GM12878 (cell line): ENCODE results near the gene CPNE9. TPM values are rescaled to one million over a fixed set of nuclear protein-coding genes. Genes with fewer than 3 reads are reported as not detected.

Source experiments
- ATAC-seq: fragments of 200-7000 bp; cut with Tn5 transposase; 3 replicates; pipeline ENCODE4 v1.9.1; 2020; ENCODE audit warnings: mild to moderate bottlenecking, moderate library complexity
- BruUV-seq: library from RNA; stranded (reverse); fragments of 400-500 nt; replicated peaks from 2 replicates; lab custom pipeline; 2021; lab: Mats Ljungman, UMichigan
- CTCF ChIA-PET: fragments of 300-600 bp; sonication (Branson Sonifier 250); formaldehyde crosslinking; extraction: SDS; loops from one replicate; lab custom pipeline; 2021; ENCODE audit warnings: inconsistent platforms; lab: Yijun Ruan, JAX
- POLR2A ChIA-PET: fragments of 350-600 bp; formaldehyde crosslinking; extraction: SDS; loops from one replicate; lab custom pipeline; 2021; ENCODE audit warnings: inconsistent platforms; lab: Charles Lee
- RAD21 ChIA-PET: fragments of 300-600 bp; sonication (Branson Sonifier 250); formaldehyde crosslinking; loops from one replicate; lab custom pipeline; 2023; ENCODE audit warnings: antibody characterized with exemption; ENCODE audit not compliant: unreplicated experiment; lab: Charles Lee
- SMC1A ChIA-PET: fragments of 300-600 bp; sonication (Branson Sonifier 250); formaldehyde crosslinking; loops from one replicate; lab custom pipeline; 2023; ENCODE audit not compliant: unreplicated experiment, uncharacterized antibody; lab: Charles Lee
- DNase-seq: peaks from one replicate; pipeline ENCODE4 v3.0.0-alpha.2; 2011; ENCODE audit warnings: low read depth, low spot score
- FAIRE-seq: peaks from 3 replicates; lab custom pipeline; 2011; peaks lifted over from hg19 to GRCh38; lab: Jason Lieb, UNC
- H2AFZ ChIP-seq: 2 replicates; pipeline ENCODE4 v1.6.0; 2011; ENCODE audit warnings: low read depth, low read length, control low read depth; ENCODE audit not compliant: control insufficient read depth
- H3K27ac ChIP-seq: 2 replicates; pipeline ENCODE4 v1.5.1; 2011; ENCODE audit warnings: control low read depth; ENCODE audit not compliant: control insufficient read depth, insufficient read depth
- H3K27me3 ChIP-seq, 2 experiments: replicated peaks in 1 of 2; 2 replicates each; pipeline versions ENCODE4 v1.6.0 to v1.6.1; 2011; ENCODE audit warnings: low read length in 1 of 2; ENCODE audit not compliant: control insufficient read depth in 2 of 2, insufficient read depth in 2 of 2
- H3K36me3 ChIP-seq, 2 experiments: 2 replicates each; pipeline ENCODE4 v1.5.1; 2011; ENCODE audit warnings: low read length in 1 of 2; ENCODE audit not compliant: control insufficient read depth in 2 of 2, insufficient read depth in 2 of 2
- H3K4me1 ChIP-seq: 2 replicates; pipeline ENCODE4 v1.6.1; 2011; ENCODE audit warnings: mild to moderate bottlenecking, low read length, moderate library complexity, mixed read lengths; ENCODE audit not compliant: control insufficient read depth, insufficient read depth
- H3K4me2 ChIP-seq: 2 replicates; pipeline ENCODE4 v1.6.0; 2011; ENCODE audit warnings: control low read depth; ENCODE audit not compliant: control insufficient read depth, insufficient read depth
- H3K4me3 ChIP-seq: fragments of 200-600 bp; sonication (generic); 2 replicates; pipeline ENCODE4 v1.5.1; 2016
- H3K79me2 ChIP-seq: 2 replicates; pipeline ENCODE4 v1.6.0; 2011; ENCODE audit warnings: low read length; ENCODE audit not compliant: control insufficient read depth, insufficient read depth
- H3K9ac ChIP-seq: 2 replicates; pipeline ENCODE4 v1.8.0; 2011; ENCODE audit warnings: low read length, control low read depth, mixed read lengths; ENCODE audit not compliant: control insufficient read depth, insufficient read depth
- H3K9me3 ChIP-seq: replicated peaks from 3 replicates; pipeline ENCODE4 v1.5.1; 2011; ENCODE audit warnings: mild to moderate bottlenecking, low read length; ENCODE audit not compliant: control insufficient read depth, insufficient read depth
- H4K20me1 ChIP-seq: 2 replicates; pipeline ENCODE4 v1.6.0; 2011; ENCODE audit not compliant: control insufficient read depth, insufficient read depth
- DPF2 ChIP-seq: fragments of 450-650 bp; IDR thresholded peaks from 2 replicates; pipeline ENCODE4 v1.6.1; 2017; ENCODE audit warnings: mild to moderate bottlenecking
- IKZF1 ChIP-seq: fragments of 450-650 bp; conservative IDR thresholded peaks from 2 replicates; pipeline ENCODE4 v1.6.1; 2017; ENCODE audit warnings: antibody characterized with exemption, mild to moderate bottlenecking
- KLF5 ChIP-seq: fragments of 450-650 bp; IDR thresholded peaks from 2 replicates; pipeline ENCODE4 v1.6.1; 2014; ENCODE audit warnings: mild to moderate bottlenecking; ENCODE audit not compliant: partially characterized antibody
- MEF2B ChIP-seq: fragments of 450-650 bp; IDR thresholded peaks from 2 replicates; pipeline ENCODE4 v1.6.1; 2018; ENCODE audit warnings: mild to moderate bottlenecking, moderate library complexity; ENCODE audit not compliant: partially characterized antibody, poor library complexity, severe bottlenecking
- NBN ChIP-seq: fragments of 450-650 bp; IDR thresholded peaks from 2 replicates; pipeline ENCODE4 v1.6.1; 2016
- NFXL1 ChIP-seq: fragments of 450-650 bp; IDR thresholded peaks from 2 replicates; pipeline ENCODE4 v1.6.1; 2017; ENCODE audit warnings: antibody characterized with exemption, mild to moderate bottlenecking, borderline replicate concordance
- NFYB ChIP-seq: IDR thresholded peaks from 2 replicates; pipeline ENCODE4 v1.6.1; 2011; ENCODE audit warnings: low read depth, mild to moderate bottlenecking, low read length, improper control_type of control experiment, moderate library complexity; ENCODE audit not compliant: insufficient read depth
- RAD51 ChIP-seq: fragments of 450-650 bp; IDR thresholded peaks from 2 replicates; pipeline ENCODE4 v1.6.1; 2016; ENCODE audit warnings: moderate library complexity, mild to moderate bottlenecking, inconsistent platforms
- RB1 ChIP-seq: fragments of 450-650 bp; formaldehyde crosslinking; IDR thresholded peaks from 2 replicates; pipeline ENCODE4 v1.6.1; 2017; ENCODE audit warnings: mild to moderate bottlenecking, borderline replicate concordance
- SREBF2 ChIP-seq: IDR thresholded peaks from 2 replicates; pipeline ENCODE4 v1.6.1; 2012; ENCODE audit warnings: mild to moderate bottlenecking, low read length
- STAT1 ChIP-seq: fragments of 450-650 bp; conservative IDR thresholded peaks from 2 replicates; pipeline ENCODE4 v1.6.1; 2014; ENCODE audit warnings: antibody characterized with exemption, mild to moderate bottlenecking
- TCF12 ChIP-seq: IDR thresholded peaks from 2 replicates; pipeline ENCODE4 v1.6.1; 2011; ENCODE audit warnings: low read depth, mild to moderate bottlenecking, low read length
- YY1 ChIP-seq: IDR thresholded peaks from 2 replicates; pipeline ENCODE4 v1.6.1; 2011; ENCODE audit warnings: low read depth, mild to moderate bottlenecking, low read length
- WGBS: methylation state at CpG from one replicate; pipeline ENCODE4 v1.1.6; 2016; ENCODE audit warnings: low lambda C conversion rate; ENCODE audit not compliant: insufficient replicate concordance, insufficient coverage; ENCODE audit errors: missing lambda C conversion rate; 5-methylcytosine and 5-hydroxymethylcytosine counted together
- in situ Hi-C: fragments of 300-500 bp; cut with MboI; formaldehyde crosslinking; loops from 9 replicates; pipeline ENCODE4 v1.14.3; 2018; ENCODE audit warnings: mixed read lengths
- intact Hi-C: fragments of 100-400 bp; cut with micrococcal nuclease; formaldehyde crosslinking; loops from one replicate; pipeline ENCODE4 v1.14.2; 2022; ENCODE audit not compliant: unreplicated experiment
- polyA plus RNA-seq, 11 experiments: library from polyadenylated mRNA; depleted of rRNA in 4 of 11; unstranded in 6 of 11; stranded (reverse) in 5 of 11; fragments of >200 nt; fragmentation: Nextera tagmentation in 4 of 11; fragmentation: Illumina TruSeq in 1 of 11; extraction: Ambion mirVana in 4 of 11; extraction: Trizol in 1 of 11; gene quantifications; 1 replicate in 1 of 11; 2 replicates in 10 of 11; pipeline versions ENCODE4 v1.2.1 to v1.2.3, GENCODE V29; 2011 to 2016; ENCODE audit warnings: inconsistent platforms in 2 of 11, missing spikeins in 2 of 11, low read depth in 1 of 11
- total RNA-seq, 4 experiments: library from RNA; depleted of rRNA in 3 of 4; stranded (reverse); fragments of >200 nt in 3 of 4; fragmentation: Illumina TruSeq in 1 of 4; extraction: Trizol in 1 of 4; gene quantifications; 2 replicates each; pipeline versions ENCODE4 v1.2.1 to v1.2.3, GENCODE V29; 2013 to 2021
- TF ChIP-seq, protein P1 (sequence below): fragments of 450-650 bp; IDR thresholded peaks from 2 replicates; pipeline ENCODE4 v1.6.1; 2017; ENCODE audit warnings: antibody characterized with exemption, mild to moderate bottlenecking, moderate library complexity
- TF ChIP-seq, protein P2 (sequence below): fragments of 450-650 bp; IDR thresholded peaks from 2 replicates; pipeline ENCODE4 v1.6.1; 2018; ENCODE audit warnings: mild to moderate bottlenecking, low read depth, moderate library complexity; ENCODE audit not compliant: partially characterized antibody
- TF ChIP-seq, protein P3 (sequence below): fragments of 450-650 bp; IDR thresholded peaks from 2 replicates; pipeline ENCODE4 v1.6.1; 2017; ENCODE audit warnings: mild to moderate bottlenecking, moderate library complexity

The CPNE9 gene
- total and polyA plus RNA-seq, 10 of the 15 experiments (the other 5 are each of a cell fraction or from before 2014, with no cell fraction given), result 0.02 to 0.12 (median 0.05) TPM; not detected in 7

DNA sequence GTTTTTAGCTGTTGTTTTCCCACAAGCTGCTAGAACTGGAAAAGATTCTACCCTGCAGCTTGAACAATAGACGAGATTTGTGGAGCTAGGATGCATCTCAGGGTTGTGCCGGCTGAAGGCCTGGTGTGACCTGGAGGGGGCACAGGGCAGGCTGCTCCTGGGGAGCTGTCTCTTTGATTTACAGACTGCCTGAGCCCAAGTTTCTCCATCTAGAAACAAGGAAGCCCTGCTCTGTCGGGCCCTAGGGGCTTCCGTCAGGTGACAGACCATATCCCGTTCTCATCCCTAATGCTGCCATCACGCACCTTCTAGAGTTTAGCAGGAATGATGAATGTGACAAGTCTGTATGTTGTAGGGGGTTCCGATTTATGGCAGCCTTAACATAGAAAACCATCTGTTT, 7.9 kb upstream of the CPNE9 start:
- ATAC-seq, result no peak
- no peak overlapping the region for H3K27ac ChIP-seq
- no peak overlapping the region for H3K4me3 ChIP-seq
- DNase-seq, result no peak
- ChIA-PET SMC1A (no interaction called here), RAD21 (no interaction called here), CTCF (no interaction called here), POLR2A (no interaction called here)
- H3K27me3 ChIP-seq, result no peaks in the 10 kb centered on the region
- peaks cover 8% of the 10 kb centered on the region for H3K4me1 ChIP-seq
- WGBS, result 96% methylated on average over 7 of the region's 7 CpGs
- peaks cover 18 to 25% of the 10 kb centered on the region in 2 experiments for H3K36me3 ChIP-seq
- H4K20me1 ChIP-seq, result peaks cover 2% of the 10 kb centered on the region; the same call in 1 of the 2 replicates
- H3K79me2 ChIP-seq, result no peaks in the 10 kb centered on the region
- intact Hi-C loops, result no loop called here
- no peak overlapping the region for H3K9ac ChIP-seq
- in situ Hi-C loops, result no loop called here
- H2AFZ ChIP-seq, result no peak overlapping the region
- H3K9me3 ChIP-seq, result no peaks in the 10 kb centered on the region
- H3K4me2 ChIP-seq, result no peak overlapping the region
- FAIRE-seq, result no peak
- BruUV-seq, result no TSS peak
- TF ChIP-seq, protein P1, sequence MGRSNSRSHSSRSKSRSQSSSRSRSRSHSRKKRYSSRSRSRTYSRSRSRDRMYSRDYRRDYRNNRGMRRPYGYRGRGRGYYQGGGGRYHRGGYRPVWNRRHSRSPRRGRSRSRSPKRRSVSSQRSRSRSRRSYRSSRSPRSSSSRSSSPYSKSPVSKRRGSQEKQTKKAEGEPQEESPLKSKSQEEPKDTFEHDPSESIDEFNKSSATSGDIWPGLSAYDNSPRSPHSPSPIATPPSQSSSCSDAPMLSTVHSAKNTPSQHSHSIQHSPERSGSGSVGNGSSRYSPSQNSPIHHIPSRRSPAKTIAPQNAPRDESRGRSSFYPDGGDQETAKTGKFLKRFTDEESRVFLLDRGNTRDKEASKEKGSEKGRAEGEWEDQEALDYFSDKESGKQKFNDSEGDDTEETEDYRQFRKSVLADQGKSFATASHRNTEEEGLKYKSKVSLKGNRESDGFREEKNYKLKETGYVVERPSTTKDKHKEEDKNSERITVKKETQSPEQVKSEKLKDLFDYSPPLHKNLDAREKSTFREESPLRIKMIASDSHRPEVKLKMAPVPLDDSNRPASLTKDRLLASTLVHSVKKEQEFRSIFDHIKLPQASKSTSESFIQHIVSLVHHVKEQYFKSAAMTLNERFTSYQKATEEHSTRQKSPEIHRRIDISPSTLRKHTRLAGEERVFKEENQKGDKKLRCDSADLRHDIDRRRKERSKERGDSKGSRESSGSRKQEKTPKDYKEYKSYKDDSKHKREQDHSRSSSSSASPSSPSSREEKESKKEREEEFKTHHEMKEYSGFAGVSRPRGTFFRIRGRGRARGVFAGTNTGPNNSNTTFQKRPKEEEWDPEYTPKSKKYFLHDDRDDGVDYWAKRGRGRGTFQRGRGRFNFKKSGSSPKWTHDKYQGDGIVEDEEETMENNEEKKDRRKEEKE, result no peak
- TF ChIP-seq STAT1 (no peak), SREBF2 (no peak), YY1 (no peak), RB1 (no peak), NBN (no peak), MEF2B (no peak), DPF2 (no peak), TCF12 (no peak), NFYB (no peak), KLF5 (no peak), NFXL1 (no peak), IKZF1 (no peak), RAD51 (no peak)
- TF ChIP-seq, protein P2, sequence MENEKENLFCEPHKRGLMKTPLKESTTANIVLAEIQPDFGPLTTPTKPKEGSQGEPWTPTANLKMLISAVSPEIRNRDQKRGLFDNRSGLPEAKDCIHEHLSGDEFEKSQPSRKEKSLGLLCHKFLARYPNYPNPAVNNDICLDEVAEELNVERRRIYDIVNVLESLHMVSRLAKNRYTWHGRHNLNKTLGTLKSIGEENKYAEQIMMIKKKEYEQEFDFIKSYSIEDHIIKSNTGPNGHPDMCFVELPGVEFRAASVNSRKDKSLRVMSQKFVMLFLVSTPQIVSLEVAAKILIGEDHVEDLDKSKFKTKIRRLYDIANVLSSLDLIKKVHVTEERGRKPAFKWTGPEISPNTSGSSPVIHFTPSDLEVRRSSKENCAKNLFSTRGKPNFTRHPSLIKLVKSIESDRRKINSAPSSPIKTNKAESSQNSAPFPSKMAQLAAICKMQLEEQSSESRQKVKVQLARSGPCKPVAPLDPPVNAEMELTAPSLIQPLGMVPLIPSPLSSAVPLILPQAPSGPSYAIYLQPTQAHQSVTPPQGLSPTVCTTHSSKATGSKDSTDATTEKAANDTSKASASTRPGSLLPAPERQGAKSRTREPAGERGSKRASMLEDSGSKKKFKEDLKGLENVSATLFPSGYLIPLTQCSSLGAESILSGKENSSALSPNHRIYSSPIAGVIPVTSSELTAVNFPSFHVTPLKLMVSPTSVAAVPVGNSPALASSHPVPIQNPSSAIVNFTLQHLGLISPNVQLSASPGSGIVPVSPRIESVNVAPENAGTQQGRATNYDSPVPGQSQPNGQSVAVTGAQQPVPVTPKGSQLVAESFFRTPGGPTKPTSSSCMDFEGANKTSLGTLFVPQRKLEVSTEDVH, result no peak
- TF ChIP-seq, protein P3, sequence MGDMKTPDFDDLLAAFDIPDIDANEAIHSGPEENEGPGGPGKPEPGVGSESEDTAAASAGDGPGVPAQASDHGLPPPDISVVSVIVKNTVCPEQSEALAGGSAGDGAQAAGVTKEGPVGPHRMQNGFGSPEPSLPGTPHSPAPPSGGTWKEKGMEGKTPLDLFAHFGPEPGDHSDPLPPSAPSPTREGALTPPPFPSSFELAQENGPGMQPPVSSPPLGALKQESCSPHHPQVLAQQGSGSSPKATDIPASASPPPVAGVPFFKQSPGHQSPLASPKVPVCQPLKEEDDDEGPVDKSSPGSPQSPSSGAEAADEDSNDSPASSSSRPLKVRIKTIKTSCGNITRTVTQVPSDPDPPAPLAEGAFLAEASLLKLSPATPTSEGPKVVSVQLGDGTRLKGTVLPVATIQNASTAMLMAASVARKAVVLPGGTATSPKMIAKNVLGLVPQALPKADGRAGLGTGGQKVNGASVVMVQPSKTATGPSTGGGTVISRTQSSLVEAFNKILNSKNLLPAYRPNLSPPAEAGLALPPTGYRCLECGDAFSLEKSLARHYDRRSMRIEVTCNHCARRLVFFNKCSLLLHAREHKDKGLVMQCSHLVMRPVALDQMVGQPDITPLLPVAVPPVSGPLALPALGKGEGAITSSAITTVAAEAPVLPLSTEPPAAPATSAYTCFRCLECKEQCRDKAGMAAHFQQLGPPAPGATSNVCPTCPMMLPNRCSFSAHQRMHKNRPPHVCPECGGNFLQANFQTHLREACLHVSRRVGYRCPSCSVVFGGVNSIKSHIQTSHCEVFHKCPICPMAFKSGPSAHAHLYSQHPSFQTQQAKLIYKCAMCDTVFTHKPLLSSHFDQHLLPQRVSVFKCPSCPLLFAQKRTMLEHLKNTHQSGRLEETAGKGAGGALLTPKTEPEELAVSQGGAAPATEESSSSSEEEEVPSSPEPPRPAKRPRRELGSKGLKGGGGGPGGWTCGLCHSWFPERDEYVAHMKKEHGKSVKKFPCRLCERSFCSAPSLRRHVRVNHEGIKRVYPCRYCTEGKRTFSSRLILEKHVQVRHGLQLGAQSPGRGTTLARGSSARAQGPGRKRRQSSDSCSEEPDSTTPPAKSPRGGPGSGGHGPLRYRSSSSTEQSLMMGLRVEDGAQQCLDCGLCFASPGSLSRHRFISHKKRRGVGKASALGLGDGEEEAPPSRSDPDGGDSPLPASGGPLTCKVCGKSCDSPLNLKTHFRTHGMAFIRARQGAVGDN, result no peak
